ENCODE results near the gene KCP.

The KCP gene

GRCh38 chr7:128939075-128939860 is 28.8 kb upstream of the KCP start:
- DNase-seq (ENCODE audit: low spot score) = no peak

DNA sequence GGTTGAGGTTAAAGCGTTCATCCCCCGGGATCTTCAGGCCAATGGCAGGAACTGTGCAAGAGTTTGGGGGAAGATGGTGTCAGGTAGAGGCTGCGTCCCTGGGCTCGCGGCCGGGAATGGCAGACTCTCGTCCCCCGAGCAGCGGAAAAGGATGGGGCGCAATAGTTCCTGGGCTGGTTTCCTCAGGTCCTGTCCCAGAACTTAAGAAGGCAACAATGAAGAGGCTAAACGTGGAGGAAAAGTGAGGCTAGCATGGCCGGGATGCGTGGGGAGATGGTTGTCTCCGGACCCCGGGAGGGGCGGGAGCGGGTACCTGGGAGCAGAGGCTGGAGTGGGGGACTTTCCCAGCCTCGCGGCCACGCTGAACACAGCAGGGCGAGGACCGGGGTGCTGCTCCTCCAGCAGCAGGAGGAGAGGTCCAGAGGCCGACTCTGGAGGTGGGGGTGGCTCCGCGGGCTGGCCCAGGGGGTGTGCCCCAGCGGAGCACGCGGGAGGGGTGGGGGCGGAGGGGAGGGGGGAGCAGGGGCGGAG is 28.1 kb upstream of the KCP start:
- DNase-seq (ENCODE audit: low spot score) = no peak

- DNase-seq (ENCODE audit: low spot score) = no peak
Measured at GRCh38 chr7:128937647-128938543, 27.4 kb upstream of the KCP start, which contains the start of gene IRF5. IRF5 (plus strand) TSS chr7:128937927; CDS start chr7:128942082, 4,155 bp downstream.

DNA sequence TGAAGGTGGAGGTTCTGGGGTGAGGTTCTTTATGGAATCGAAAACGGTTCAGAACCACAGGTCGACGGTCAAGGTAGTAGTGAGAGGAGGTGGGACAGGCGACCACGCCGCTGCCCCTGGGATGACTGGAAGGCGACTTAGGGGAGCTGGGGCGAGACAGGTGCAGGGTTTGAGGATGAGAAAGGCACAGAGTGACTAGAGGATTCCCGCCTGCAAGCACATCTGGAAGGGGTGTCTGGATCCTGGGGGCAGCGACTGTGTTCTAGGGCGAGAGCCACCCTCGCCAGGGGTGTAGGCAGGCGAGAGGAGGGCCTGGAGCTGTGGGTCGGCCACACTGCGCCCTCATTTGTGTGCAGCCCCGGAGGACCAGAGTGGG is 26.8 kb upstream of the KCP start:
- no peak for DNase-seq (ENCODE audit: low spot score)

GRCh38 chr7:128936798-128937197 is 26.3 kb upstream of the KCP start:
- DNase-seq (ENCODE audit: low spot score) = no peak

DNA sequence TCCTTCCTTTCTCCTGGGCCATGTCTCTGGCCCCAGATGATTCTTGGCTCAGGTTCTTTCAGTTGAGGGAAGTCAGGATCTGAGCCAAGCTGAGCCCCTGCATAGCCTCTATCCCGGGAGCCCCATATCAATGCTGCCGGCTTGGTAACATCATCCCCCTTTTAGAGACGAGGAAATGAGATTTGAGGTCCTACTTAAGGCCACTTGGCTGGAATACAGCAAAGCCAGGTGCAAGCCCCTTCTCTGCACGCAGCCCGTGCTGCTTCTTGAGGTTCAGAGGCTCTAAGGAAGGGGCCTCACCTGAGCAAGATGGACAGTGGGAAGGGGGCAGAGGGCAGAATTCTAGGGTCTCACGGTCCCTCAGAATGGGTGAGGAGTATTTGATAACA is 24.8 kb upstream of the KCP start:
- DNase-seq (ENCODE audit: low spot score) = no peak

DNA sequence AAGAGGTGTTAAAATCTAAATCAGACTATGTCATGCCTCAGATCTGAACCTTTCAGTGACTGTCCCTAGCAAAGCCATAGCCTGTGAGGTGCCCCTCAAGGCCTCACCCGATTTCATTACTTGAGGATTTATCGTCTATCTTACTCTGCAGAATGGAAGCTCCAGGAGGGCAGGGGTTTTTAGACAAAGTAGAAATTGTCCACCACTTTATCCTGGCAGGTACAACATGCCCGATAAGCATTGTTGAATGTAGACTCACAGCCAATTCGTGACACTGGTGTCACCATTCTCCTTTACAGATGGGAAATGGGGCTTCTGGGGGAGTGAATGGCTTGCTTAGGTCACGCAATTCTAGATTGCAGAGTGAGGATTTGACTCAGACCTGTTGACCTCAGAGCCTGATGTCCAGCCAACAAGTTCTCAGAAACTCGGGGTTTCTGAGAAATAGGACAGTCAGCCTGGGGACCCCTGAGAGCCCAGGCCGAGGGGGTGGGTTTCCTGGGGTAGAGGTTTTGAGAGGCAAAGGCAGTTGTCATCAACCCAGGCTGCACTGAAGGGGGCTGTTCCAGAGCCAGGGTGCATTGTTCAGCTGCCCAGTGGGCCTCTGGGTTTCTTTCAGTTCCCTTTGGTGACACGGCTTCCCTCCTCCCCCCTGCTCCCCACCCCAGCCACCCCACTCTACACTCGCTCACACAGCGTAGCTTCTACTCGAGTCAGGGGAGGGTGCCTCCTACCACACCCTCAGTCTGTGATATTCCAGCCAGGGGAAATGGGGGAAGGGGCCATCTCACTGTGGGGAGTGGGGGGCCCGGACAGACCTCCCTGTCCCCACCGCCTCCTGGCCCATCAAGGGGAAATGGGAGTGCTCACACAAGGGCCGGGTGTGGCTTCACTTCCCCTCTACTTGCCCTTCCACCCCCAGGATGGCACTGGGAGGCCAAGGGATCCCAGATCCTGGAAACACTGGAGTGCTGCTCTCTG is 24.1 kb upstream of the KCP start:
- DNase-seq (ENCODE audit: low spot score) = no peak

DNA sequence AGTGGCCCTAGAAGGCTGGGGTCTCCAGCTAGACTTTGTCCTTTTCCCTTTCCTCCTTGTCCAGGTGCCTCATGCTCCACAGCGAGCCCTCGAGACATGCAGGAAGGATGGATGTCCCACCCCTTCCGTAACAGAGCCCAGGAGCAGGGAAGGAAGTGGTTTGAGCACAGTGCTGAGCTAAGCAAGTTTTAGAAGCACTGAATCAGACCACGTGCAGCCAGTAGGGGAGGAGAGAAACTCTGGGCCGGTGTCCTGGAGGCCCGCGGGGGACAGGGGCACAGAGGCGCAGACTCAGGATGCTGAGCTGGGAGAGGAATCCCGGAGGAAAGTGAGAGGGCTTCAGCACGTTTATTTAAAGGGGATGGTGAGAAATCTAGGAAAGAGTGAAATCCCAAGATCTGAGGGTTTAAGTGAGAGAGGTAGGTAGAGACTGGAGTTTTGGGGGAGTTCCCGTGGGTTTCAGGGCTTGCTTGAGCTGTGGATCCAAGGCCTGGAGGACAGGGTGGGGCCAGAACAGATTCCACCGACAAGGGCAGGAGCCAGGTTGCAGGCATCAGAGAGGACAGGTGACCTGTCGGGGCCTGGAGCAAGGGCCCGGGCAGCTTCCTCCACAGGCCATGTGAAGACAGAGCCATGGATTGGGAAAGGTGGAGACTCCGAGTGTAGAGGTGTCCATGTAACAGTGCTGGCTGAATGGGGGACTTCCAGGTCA is 22.8 kb upstream of the KCP start:
- DNase-seq (ENCODE audit: low spot score) = no peak

GRCh38 chr7:128932862-128933179 is 22.3 kb upstream of the KCP start:
- DNase-seq (ENCODE audit: low spot score) = no peak

DNA sequence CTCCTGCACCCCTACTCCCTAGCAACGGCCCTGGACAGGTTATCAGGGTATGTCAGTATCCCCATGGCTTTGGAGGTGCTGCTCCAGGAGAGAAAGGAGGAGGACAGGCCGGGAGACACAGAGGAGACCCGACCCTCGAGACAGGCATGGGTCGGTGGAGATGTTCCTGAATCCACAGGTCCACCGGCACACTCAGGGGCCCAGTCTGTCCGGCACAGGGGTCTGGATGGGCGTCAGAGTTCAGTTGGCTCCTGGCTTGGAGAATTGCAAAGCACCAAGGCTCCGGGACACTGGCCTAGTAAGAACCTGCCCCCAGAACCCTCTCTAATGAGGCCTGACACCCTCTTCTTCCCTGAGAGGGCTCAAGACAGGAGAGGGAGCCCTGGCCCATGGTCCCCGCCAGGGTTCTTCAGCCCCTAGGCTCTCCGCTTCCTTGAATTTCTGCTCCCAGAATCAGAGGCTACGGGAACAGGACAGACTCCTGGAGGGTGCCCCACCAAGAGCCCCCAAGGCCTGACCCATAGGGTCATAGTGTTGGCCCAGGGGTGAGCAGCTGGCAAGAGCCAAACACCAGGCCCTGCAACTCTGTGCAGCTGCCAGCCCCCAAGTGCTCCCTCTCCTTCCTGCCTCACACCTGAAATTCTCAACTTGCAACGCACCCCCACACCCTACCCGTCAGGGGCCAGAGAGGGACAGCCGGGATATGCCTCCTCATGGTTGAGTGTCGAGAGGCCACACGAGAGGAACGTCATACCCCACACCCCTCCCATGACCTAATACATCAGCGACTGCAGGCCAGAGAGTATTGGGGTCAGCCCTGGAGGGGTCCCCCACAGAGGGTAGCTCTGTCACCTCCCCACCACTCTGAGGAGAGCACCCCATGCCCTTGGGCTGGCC is 21.7 kb upstream of the KCP start:
- DNase-seq (ENCODE audit: low spot score) = no peak

DNA sequence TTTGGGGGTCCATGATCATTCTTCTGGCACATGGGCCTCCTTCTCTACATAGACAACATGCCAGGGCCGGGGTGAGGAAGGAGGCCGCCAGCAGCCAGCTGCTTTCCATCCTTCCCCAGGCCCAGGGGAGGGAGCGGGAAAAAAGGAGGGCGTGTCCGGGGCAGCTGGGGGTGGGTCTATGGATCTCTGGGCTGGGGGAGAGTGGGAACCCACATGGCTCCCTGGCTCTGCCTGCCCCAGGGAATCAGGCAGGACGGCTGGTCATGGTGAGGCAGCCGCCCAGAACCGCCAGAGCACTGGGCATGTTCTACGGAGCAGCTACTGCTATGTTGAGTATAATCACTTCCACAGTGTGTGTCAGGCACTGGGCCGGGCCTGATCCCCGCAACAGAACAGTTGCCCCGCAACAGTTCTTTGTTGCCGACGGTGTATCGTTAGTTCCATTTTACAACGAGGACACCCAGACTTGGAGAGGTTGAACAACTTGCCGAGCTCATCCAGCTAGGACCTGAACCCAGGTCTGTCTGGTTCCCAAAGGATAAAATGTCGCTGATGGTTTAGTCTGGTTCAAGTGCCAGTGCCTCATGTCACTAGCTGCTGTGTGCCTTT is 20.8 kb upstream of the KCP start:
- no peak for DNase-seq (ENCODE audit: low spot score)

GRCh38 chr7:128928882-128929788 is 18.6 kb upstream of the KCP start:
- no peak for DNase-seq (ENCODE audit: low spot score)

GRCh38 chr7:128928159-128928813 is 17.8 kb upstream of the KCP start:
- no peak for DNase-seq (ENCODE audit: low spot score)

GRCh38 chr7:128924707-128925588 is 14.4 kb upstream of the KCP start:
- no peak for DNase-seq (ENCODE audit: low spot score)

GRCh38 chr7:128923411-128923800 is 12.9 kb upstream of the KCP start:
- no peak for DNase-seq (ENCODE audit: low spot score)

DNA sequence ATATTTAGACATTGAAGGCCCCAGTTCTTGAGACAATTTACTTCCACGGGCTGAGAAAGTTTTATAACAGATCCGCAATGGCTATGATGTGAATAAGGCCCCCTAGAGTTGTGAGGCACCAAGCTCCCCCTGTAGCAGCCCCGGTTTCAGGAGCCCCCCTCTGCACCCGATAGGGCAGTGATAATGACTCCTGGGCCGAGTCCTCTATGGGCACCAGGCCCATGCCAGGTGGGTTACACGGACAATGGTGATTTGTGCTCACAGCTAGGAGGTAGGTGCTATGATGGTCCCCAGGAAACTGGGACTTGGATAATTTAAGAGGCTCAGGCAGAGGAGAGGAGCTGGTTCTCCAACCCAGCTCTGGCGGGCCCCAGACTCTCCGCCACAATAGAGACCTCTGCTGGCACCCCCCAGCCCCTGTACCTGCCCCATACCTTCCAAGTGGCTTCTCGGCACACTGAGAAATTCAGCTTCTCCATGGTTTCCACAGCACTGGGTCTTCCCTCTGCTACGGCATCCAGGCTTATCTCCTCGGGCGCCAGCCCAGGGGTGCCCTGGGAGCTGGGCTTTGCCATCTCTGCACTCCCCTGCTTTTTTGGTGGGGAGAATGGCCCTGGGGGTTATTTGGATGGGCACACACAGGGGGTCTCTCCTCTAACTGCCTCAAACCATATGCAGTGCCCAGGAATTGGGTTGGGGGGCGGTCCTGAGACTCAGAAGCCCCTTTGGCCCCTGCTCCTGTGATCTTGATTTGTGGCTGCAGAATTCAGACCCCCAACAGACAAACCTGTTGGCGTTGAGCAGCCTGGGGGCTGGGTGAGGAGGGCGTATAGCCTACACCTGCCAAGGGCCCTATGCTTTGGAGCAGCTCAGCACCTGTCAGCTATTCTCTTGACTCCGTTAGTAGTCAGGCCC is 12.2 kb upstream of the KCP start:
- DNase-seq (ENCODE audit: low spot score) = peak; percentile 41

Data from ecto neural progenitor cell (in vitro differentiated cells).